Caco-2 (cell line): ENCODE results near the gene HCRTR1. TPM values are rescaled to one million over a fixed set of nuclear protein-coding genes. Genes with fewer than 3 reads are reported as not detected.
A peak's percentile ranks its signal among the peaks of the same experiment; 100 is the strongest.

Source experiments
- BruUV-seq: library from RNA; stranded (reverse); fragments of 400-500 nt; replicated peaks from 2 replicates; lab custom pipeline; 2021; lab: Mats Ljungman, UMichigan
- CTCF ChIA-PET: fragments of 300-600 bp; sonication (Branson Sonifier 250); formaldehyde crosslinking; loops from one replicate; lab custom pipeline; 2022; ENCODE audit warnings: antibody characterized with exemption; lab: Charles Lee
- POLR2A ChIA-PET: fragments of 300-600 bp; sonication (Branson Sonifier 250); formaldehyde crosslinking; loops from one replicate; lab custom pipeline; 2022; ENCODE audit warnings: antibody characterized with exemption; lab: Charles Lee
- DNase-seq, 2 experiments: peaks; one replicate each; pipeline versions ENCODE4 v3.0.0 to v3.0.0-alpha.2; 2020 to 2022
- H3K27me3 ChIP-seq: replicated peaks from 2 replicates; pipeline ENCODE4 v1.6.0; 2011; ENCODE audit warnings: low read length; ENCODE audit not compliant: control insufficient read depth, insufficient read depth
- H3K36me3 ChIP-seq: 2 replicates; pipeline ENCODE4 v1.5.1; 2011; ENCODE audit warnings: low read length; ENCODE audit not compliant: control insufficient read depth, insufficient read depth
- H3K4me1 ChIP-seq: fragments of 250-450 bp; sonication (Bioruptor Pico); 2 replicates; pipeline ENCODE4 v1.5.1; 2020; ENCODE audit warnings: mild to moderate bottlenecking
- H3K4me3 ChIP-seq: 2 replicates; pipeline ENCODE4 v1.5.1; 2011; ENCODE audit warnings: low read depth, mild to moderate bottlenecking, control low read depth, low read length
- H3K9me3 ChIP-seq: fragments of 250-450 bp; sonication (Bioruptor Pico); 2 replicates; pipeline ENCODE4 v1.5.1; 2020; ENCODE audit warnings: mild to moderate bottlenecking, moderate library complexity
- H3K27ac Mint-ChIP-seq: one replicate; pipeline ENCODE4 v1.8.0; 2022; ENCODE audit warnings: mixed read lengths; ENCODE audit not compliant: unreplicated experiment
- H3K27me3 Mint-ChIP-seq: one replicate; pipeline ENCODE4 v1.8.0; 2022; ENCODE audit warnings: mixed read lengths; ENCODE audit not compliant: insufficient read depth, unreplicated experiment
- H3K36me3 Mint-ChIP-seq: one replicate; pipeline ENCODE4 v1.8.0; 2022; ENCODE audit warnings: mild to moderate bottlenecking, mixed read lengths; ENCODE audit not compliant: insufficient read depth, unreplicated experiment
- H3K4me1 Mint-ChIP-seq: one replicate; pipeline ENCODE4 v1.8.0; 2022; ENCODE audit warnings: low read depth, mixed read lengths; ENCODE audit not compliant: unreplicated experiment
- H3K4me3 Mint-ChIP-seq: one replicate; pipeline ENCODE4 v1.8.0; 2022; ENCODE audit warnings: mild to moderate bottlenecking, moderate library complexity, mixed read lengths; ENCODE audit not compliant: unreplicated experiment
- H3K9me3 Mint-ChIP-seq: one replicate; pipeline ENCODE4 v1.8.0; 2022; ENCODE audit warnings: mixed read lengths; ENCODE audit not compliant: unreplicated experiment
- intact Hi-C: fragments of 100-400 bp; cut with micrococcal nuclease; formaldehyde crosslinking; loops from one replicate; pipeline ENCODE4 v1.10.0; 2022; ENCODE audit not compliant: unreplicated experiment
- total RNA-seq: library from RNA; stranded (reverse); gene quantifications from 2 replicates; pipeline ENCODE4 v1.2.3, GENCODE V29; 2022
- TF ChIP-seq, protein P1 (sequence below), 2 experiments: fragments of 200-600 bp in 1 of 2; IDR thresholded peaks; 1 replicate in 1 of 2; 2 replicates in 1 of 2; pipeline versions ENCODE4 v1.5.1 to v1.8.0; 2011 to 2022; ENCODE audit warnings: antibody characterized with exemption in 1 of 2, control low read depth in 1 of 2, inconsistent platforms in 1 of 2, low read depth in 1 of 2, low read length in 1 of 2, mild to moderate bottlenecking in 1 of 2, moderate library complexity in 1 of 2; ENCODE audit not compliant: insufficient read depth in 1 of 2, severe bottlenecking in 1 of 2, unreplicated experiment in 1 of 2

HCRTR1 gene
- total RNA-seq, 1 experiment from 2014 or later: not detected

- no peaks in the 10 kb centered on the region for H3K27me3 Mint-ChIP-seq
- Histone ChIP-seq H3K4me3 (no peak overlapping the region), H3K36me3 (no peaks in the 10 kb centered on the region; the same call in 1 of the 2 replicates), H3K27me3 (no peaks in the 10 kb centered on the region), H3K4me1 (no peaks in the 10 kb centered on the region), H3K9me3 (no peaks in the 10 kb centered on the region)
- BruUV-seq: no TSS peak
- H3K36me3 Mint-ChIP-seq: peaks cover 5% of the 10 kb centered on the region
- POLR2A ChIA-PET: no interaction called here
- no peaks in the 10 kb centered on the region for H3K4me1 Mint-ChIP-seq
- TF ChIP-seq, protein P1, sequence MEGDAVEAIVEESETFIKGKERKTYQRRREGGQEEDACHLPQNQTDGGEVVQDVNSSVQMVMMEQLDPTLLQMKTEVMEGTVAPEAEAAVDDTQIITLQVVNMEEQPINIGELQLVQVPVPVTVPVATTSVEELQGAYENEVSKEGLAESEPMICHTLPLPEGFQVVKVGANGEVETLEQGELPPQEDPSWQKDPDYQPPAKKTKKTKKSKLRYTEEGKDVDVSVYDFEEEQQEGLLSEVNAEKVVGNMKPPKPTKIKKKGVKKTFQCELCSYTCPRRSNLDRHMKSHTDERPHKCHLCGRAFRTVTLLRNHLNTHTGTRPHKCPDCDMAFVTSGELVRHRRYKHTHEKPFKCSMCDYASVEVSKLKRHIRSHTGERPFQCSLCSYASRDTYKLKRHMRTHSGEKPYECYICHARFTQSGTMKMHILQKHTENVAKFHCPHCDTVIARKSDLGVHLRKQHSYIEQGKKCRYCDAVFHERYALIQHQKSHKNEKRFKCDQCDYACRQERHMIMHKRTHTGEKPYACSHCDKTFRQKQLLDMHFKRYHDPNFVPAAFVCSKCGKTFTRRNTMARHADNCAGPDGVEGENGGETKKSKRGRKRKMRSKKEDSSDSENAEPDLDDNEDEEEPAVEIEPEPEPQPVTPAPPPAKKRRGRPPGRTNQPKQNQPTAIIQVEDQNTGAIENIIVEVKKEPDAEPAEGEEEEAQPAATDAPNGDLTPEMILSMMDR (IDR thresholded peaks at IDR 0.05; ENCODE audit: insufficient read depth in 1 of 2, low read depth in 1 of 2, low read length in 1 of 2, severe bottlenecking in 1 of 2, unreplicated experiment in 1 of 2): no peak
- intact Hi-C loops: no loop called here
- no peak for DNase-seq
- no peak overlapping the region for H3K27ac Mint-ChIP-seq
- H3K4me3 Mint-ChIP-seq: no peak overlapping the region
- H3K9me3 Mint-ChIP-seq: no peaks in the 10 kb centered on the region
- CTCF ChIA-PET: interaction anchor here (0.5 kb wide), 1 partner anchor 75 kb away, joined by 4 read pairs; no protein-coding TSS in a partner anchor
These were observed 15.2 kb downstream of the HCRTR1 start for GRCh38 chr1:31632649-31633048.

DNA sequence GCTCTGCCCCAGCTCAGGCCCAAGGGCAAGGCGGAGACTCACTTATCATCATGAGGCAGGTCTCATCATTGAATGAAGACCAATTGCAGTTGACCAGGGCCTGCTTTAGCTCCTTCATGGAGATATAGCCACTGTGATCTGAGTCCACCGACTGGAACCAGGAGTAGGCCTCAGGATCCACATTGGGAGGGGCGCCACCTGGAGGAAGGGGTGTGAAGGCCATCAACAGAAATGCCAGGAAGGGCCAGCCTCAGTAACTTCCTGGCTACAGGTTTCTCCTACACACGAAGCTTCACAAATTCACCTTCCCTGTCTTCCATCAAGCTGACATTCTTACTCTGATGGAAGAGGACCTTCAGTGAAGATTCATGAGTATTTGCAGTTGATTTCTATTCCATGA is 15.6 kb downstream of the HCRTR1 start:
- Mint-ChIP-seq H3K4me1 (no peaks in the 10 kb centered on the region), H3K27ac (no peak overlapping the region), H3K36me3 (peaks cover 5% of the 10 kb centered on the region), H3K4me3 (no peak overlapping the region), H3K27me3 (no peaks in the 10 kb centered on the region), H3K9me3 (no peaks in the 10 kb centered on the region)
- ChIA-PET CTCF (no interaction called here), POLR2A (no interaction called here)
- H3K4me1 ChIP-seq: no peaks in the 10 kb centered on the region
- TF ChIP-seq, protein P1 (IDR thresholded peaks at IDR 0.05; ENCODE audit: insufficient read depth in 1 of 2, low read depth in 1 of 2, low read length in 1 of 2, severe bottlenecking in 1 of 2, unreplicated experiment in 1 of 2): peak in 1 of 2 experiments; percentile 41
- H3K36me3 ChIP-seq: no peaks in the 10 kb centered on the region; the same call in 1 of the 2 replicates
- BruUV-seq: no TSS peak
- H3K9me3 ChIP-seq: no peaks in the 10 kb centered on the region
- DNase-seq: peak in 1 of 2 experiments; percentile 53
- H3K27me3 ChIP-seq: no peaks in the 10 kb centered on the region
- no peak overlapping the region for H3K4me3 ChIP-seq
- intact Hi-C loops: no loop called here

DNA sequence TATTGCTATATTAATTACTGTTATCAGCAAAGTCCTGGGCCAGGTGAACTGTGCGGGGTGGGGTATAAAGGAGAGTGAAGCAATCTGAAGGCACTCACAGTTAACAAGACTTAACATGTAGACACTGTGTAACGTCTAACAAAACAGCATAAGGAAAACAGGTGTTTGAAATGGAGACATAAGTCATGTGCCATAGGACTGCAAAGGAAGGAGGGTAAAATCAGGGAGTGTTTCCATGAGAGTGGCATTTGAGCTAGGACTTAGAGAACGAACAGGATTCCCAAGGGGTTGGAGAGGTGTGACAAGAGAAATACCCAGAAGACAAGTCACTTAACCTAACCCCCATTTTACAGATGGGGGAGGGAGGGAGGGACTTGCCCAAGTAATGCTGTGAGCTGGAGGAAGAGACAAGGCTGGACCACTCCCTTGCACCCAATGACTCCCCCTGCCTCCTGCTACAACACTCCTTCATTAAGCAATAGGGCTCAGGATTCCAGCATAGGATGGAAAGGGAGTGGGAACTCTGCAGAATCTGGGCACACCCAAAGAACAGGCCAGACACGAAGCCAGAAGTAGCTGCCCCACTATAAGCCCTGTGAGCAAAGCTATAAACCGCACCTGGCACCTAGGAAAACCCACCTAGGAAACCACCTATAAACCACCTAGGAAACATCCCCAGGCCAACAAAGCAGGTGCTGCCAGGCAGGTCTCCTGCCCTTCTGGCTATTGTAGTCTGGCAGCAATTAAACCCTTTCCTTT is 20.6 kb downstream of the HCRTR1 start:
- POLR2A ChIA-PET: no interaction called here
- CTCF ChIA-PET: interaction anchor here (0.7 to 0.8 kb wide), 2 partner anchors 408 to 714 kb away, joined by 3 to 5 read pairs; no protein-coding TSS in a partner anchor
- TF ChIP-seq, protein P1 (IDR thresholded peaks at IDR 0.05; ENCODE audit: insufficient read depth in 1 of 2, low read depth in 1 of 2, low read length in 1 of 2, severe bottlenecking in 1 of 2, unreplicated experiment in 1 of 2): no peak
- Mint-ChIP-seq H3K4me1 (no peaks in the 10 kb centered on the region), H3K27ac (no peak overlapping the region), H3K9me3 (no peaks in the 10 kb centered on the region), H3K27me3 (no peaks in the 10 kb centered on the region), H3K36me3 (no peaks in the 10 kb centered on the region), H3K4me3 (no peak overlapping the region)
- Histone ChIP-seq H3K27me3 (no peaks in the 10 kb centered on the region), H3K9me3 (no peaks in the 10 kb centered on the region), H3K4me1 (no peaks in the 10 kb centered on the region), H3K4me3 (no peak overlapping the region), H3K36me3 (no peaks in the 10 kb centered on the region)
- no peak for DNase-seq
- no TSS peak for BruUV-seq
- intact Hi-C loops: no loop called here
